Osteoblast (primary cell): ENCODE results near the gene LRP2. TPM values are rescaled to one million over a fixed set of nuclear protein-coding genes. Genes with fewer than 3 reads are reported as not detected.

Experiments used
- DNase-seq: peaks from one replicate; pipeline ENCODE4 v3.0.0; 2011; ENCODE audit warnings: low spot score, mixed read lengths; ENCODE audit not compliant: insufficient read length; ENCODE audit errors: missing footprints
- H2AFZ ChIP-seq: 2 replicates; pipeline ENCODE4 v1.6.0; 2011; ENCODE audit warnings: mild to moderate bottlenecking, low read length
- H3K27ac ChIP-seq: 2 replicates; pipeline ENCODE4 v1.5.1; 2011; ENCODE audit warnings: mild to moderate bottlenecking, low read depth, low read length, moderate library complexity
- H3K27me3 ChIP-seq: 2 replicates; pipeline ENCODE4 v1.6.0; 2012; ENCODE audit warnings: mild to moderate bottlenecking, control low read depth, inconsistent platforms, low read length, moderate library complexity; ENCODE audit not compliant: insufficient read depth
- H3K36me3 ChIP-seq: 2 replicates; pipeline ENCODE4 v1.5.1; 2011; ENCODE audit warnings: mild to moderate bottlenecking, low read length, control low read depth, moderate library complexity; ENCODE audit not compliant: insufficient read depth
- H3K4me1 ChIP-seq: 2 replicates; pipeline ENCODE4 v1.5.1; 2011; ENCODE audit warnings: mild to moderate bottlenecking, low read length, control low read depth, moderate library complexity; ENCODE audit not compliant: insufficient read depth
- H3K4me2 ChIP-seq: 2 replicates; pipeline ENCODE4 v1.6.0; 2011; ENCODE audit warnings: mild to moderate bottlenecking, low read length; ENCODE audit not compliant: insufficient read depth
- H3K4me3 ChIP-seq: fragments of 200-600 bp; sonication (generic); 3 replicates; pipeline ENCODE4 v1.5.1; 2012; ENCODE audit warnings: mild to moderate bottlenecking, low read length, inconsistent platforms; ENCODE audit not compliant: insufficient read depth
- H3K79me2 ChIP-seq: 2 replicates; pipeline ENCODE4 v1.6.0; 2012; ENCODE audit warnings: mild to moderate bottlenecking, low read length, control low read depth, inconsistent platforms; ENCODE audit not compliant: insufficient read depth
- H3K9me3 ChIP-seq: 2 replicates; pipeline ENCODE4 v1.5.1; 2011; ENCODE audit warnings: low read depth, low read length, control low read depth
- H4K20me1 ChIP-seq: 2 replicates; pipeline ENCODE4 v1.6.0; 2012; ENCODE audit warnings: mild to moderate bottlenecking, low read length, control low read depth; ENCODE audit not compliant: insufficient read depth
- total RNA-seq: library from RNA; depleted of rRNA; stranded (reverse); fragments of >200 nt; gene quantifications from 2 replicates; pipeline ENCODE4 v1.2.3, GENCODE V29; 2012
- TF ChIP-seq, protein P1 (sequence below): IDR thresholded peaks from 2 replicates; pipeline ENCODE4 v1.5.1; 2011; ENCODE audit warnings: mild to moderate bottlenecking, low read depth, low read length, moderate library complexity; ENCODE audit errors: extremely low read depth

Gene LRP2
- total RNA-seq, 1 donor = not detected

DNA sequence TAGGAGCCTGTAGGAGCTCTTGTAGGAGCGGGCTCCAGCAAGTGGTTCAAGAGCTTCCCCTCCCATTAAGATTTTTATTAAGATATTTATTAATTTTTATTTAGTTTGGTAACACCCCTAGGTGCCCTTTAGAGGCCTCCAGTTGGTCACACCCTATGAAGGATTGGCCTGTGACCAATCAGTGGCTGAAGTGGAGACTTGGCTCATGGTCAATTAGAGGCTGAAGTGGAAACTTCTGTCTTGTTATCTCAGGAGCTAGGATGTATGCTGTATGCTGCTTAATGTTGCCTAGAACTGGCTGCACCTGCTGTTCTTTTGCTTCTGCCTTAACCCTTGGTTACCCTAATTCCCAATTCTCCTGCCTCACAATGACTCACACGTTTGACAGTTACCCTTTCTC, 244.3 kb downstream of the LRP2 start:
- Histone ChIP-seq H3K4me3 (no peak overlapping the region), H3K27me3 (peaks cover 5% of the 10 kb centered on the region), H3K4me1 (no peaks in the 10 kb centered on the region), H3K36me3 (no peaks in the 10 kb centered on the region), H3K4me2 (no peak overlapping the region), H2AFZ (no peak overlapping the region), H4K20me1 (no peaks in the 10 kb centered on the region), H3K79me2 (no peaks in the 10 kb centered on the region), H3K9me3 (no peaks in the 10 kb centered on the region), H3K27ac (no peak overlapping the region)
- TF ChIP-seq, protein P1, sequence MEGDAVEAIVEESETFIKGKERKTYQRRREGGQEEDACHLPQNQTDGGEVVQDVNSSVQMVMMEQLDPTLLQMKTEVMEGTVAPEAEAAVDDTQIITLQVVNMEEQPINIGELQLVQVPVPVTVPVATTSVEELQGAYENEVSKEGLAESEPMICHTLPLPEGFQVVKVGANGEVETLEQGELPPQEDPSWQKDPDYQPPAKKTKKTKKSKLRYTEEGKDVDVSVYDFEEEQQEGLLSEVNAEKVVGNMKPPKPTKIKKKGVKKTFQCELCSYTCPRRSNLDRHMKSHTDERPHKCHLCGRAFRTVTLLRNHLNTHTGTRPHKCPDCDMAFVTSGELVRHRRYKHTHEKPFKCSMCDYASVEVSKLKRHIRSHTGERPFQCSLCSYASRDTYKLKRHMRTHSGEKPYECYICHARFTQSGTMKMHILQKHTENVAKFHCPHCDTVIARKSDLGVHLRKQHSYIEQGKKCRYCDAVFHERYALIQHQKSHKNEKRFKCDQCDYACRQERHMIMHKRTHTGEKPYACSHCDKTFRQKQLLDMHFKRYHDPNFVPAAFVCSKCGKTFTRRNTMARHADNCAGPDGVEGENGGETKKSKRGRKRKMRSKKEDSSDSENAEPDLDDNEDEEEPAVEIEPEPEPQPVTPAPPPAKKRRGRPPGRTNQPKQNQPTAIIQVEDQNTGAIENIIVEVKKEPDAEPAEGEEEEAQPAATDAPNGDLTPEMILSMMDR = no peak
- no peak for DNase-seq

DNA sequence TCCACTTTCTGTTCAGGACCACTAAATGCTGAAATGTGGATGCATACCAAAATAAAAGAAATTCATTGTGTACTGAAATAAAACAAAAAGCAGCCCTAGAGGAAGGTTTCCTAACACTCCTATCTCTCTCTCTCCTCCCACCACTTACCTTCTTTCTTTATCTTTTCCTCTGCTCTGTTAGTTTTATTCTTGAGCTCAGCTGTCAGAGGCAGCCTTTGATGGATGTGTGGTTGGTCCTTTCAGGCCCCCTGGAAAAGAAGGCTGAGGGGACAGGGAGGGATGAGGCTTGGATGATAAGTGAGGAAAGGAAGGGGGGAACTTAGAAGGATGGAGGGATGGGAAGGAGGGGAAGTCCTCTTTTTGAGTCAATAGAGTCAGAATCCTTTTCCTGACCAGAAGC, 245.3 kb downstream of the LRP2 start:
- Histone ChIP-seq H4K20me1 (no peaks in the 10 kb centered on the region), H3K36me3 (no peaks in the 10 kb centered on the region), H3K4me3 (no peak overlapping the region), H3K9me3 (no peaks in the 10 kb centered on the region), H2AFZ (no peak overlapping the region), H3K4me2 (no peak overlapping the region), H3K27me3 (no peaks in the 10 kb centered on the region), H3K79me2 (no peaks in the 10 kb centered on the region), H3K4me1 (no peaks in the 10 kb centered on the region), H3K27ac (no peak overlapping the region)
- no peak for DNase-seq
- TF ChIP-seq, protein P1 = no peak

DNA sequence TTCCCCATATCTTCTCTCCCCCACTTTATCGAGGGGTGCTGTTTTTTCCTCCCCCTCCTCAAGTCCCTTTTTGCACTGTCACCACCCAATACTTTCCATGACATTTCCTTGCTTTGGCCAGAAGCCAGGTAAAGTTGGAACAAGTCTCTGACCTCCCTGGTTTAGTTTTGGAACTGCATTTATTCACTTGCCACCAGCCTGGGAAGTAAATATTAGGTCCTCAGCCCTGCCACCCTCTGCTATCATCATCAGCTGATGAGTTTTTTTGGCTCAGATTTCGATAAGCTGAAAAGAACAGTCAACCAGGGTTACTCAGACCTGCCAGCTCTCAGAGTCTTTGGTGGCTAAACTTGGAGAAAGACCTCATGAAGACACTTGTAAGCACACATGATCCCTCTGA, 246.0 kb downstream of the LRP2 start:
- Histone ChIP-seq H3K4me3 (no peak overlapping the region), H3K27ac (no peak overlapping the region)

DNA sequence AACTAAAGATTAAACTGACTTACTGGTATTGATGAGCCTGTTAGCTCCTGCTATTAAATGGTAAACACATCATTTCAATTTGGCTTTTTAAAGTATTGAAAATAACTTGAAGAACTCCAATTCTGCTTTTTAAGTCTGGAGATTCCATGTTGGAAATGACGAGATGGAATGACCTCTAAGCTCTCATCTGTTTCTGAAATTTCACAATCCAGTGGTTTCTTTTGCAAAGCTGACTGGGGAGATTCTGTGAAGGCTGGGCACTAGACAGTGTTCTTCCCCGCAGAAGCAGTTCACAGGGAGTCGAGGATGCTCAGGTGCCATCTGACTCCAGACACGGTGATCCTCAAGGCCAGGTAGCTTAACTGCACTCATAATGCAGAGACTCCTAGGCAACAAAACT, 248.3 kb downstream of the LRP2 start:
- Histone ChIP-seq H4K20me1 (no peaks in the 10 kb centered on the region), H3K9me3 (no peaks in the 10 kb centered on the region), H3K79me2 (no peaks in the 10 kb centered on the region)

More for the DNA sequence above, 246.0 kb downstream of the LRP2 start:
- Histone ChIP-seq H3K4me2 (no peak overlapping the region), H3K79me2 (no peaks in the 10 kb centered on the region), H2AFZ (no peak overlapping the region), H3K36me3 (no peaks in the 10 kb centered on the region), H4K20me1 (no peaks in the 10 kb centered on the region), H3K9me3 (no peaks in the 10 kb centered on the region), H3K4me1 (no peaks in the 10 kb centered on the region), H3K27me3 (no peaks in the 10 kb centered on the region)
- DNase-seq = no peak
- TF ChIP-seq, protein P1 = no peak

More for the DNA sequence above, 248.3 kb downstream of the LRP2 start:
- Histone ChIP-seq H3K4me2 (no peak overlapping the region), H3K4me3 (no peak overlapping the region), H3K4me1 (peaks cover 3% of the 10 kb centered on the region), H3K27me3 (no peaks in the 10 kb centered on the region), H3K27ac (no peak overlapping the region), H2AFZ (no peak overlapping the region), H3K36me3 (no peaks in the 10 kb centered on the region)
- DNase-seq = no peak
- TF ChIP-seq, protein P1 = no peak
